CD4-positive, alpha-beta T cell (primary cell): ENCODE results near the gene MCAM. TPM values are rescaled to one million over a fixed set of nuclear protein-coding genes. Genes with fewer than 3 reads are reported as not detected.

ENCODE experiments used
- ATAC-seq: fragments of 200-7000 bp; cut with Tn5 transposase; one replicate; pipeline ENCODE4 v1.10.0; 2022; ENCODE audit warnings: mild to moderate bottlenecking; ENCODE audit not compliant: poor library complexity
- CTCF ChIA-PET: fragments of 350-600 bp; sonication (Branson Sonifier 250); formaldehyde crosslinking; loops from one replicate; lab custom pipeline; 2021; ENCODE audit warnings: antibody characterized with exemption, inconsistent platforms; lab: Charles Lee
- POLR2A ChIA-PET: fragments of 350-600 bp; sonication (Branson Sonifier 250); formaldehyde crosslinking; loops from one replicate; lab custom pipeline; 2021; ENCODE audit warnings: antibody characterized with exemption, inconsistent platforms; lab: Charles Lee
- DNase-seq, 14 experiments: peaks; one replicate each; pipeline ENCODE4 v3.0.0-alpha.2; 2013 to 2020; ENCODE audit warnings: mixed read lengths in 2 of 14
- H3K27ac ChIP-seq, 2 donors: one replicate each; pipeline versions ENCODE4 v1.5.1 to v1.7.0; 2013; ENCODE audit warnings: low read length in 2 of 2, low read depth in 1 of 2, mild to moderate bottlenecking in 1 of 2
- H3K27me3 ChIP-seq, 2 experiments: 1 replicate in 1 of 2; 2 replicates in 1 of 2; pipeline versions ENCODE4 v1.6.1 to v1.7.0; 2013; ENCODE audit warnings: low read length in 2 of 2, control low read depth in 1 of 2, mild to moderate bottlenecking in 1 of 2, moderate library complexity in 1 of 2; ENCODE audit not compliant: insufficient read depth in 2 of 2, control insufficient read depth in 1 of 2
- H3K36me3 ChIP-seq: one replicate; pipeline ENCODE4 v1.6.1; 2013; ENCODE audit warnings: low read length, control low read depth; ENCODE audit not compliant: insufficient read depth
- H3K4me1 ChIP-seq: one replicate; pipeline ENCODE4 v1.6.1; 2013; ENCODE audit warnings: low read length, control low read depth; ENCODE audit not compliant: insufficient read depth
- H3K4me3 ChIP-seq: one replicate; pipeline ENCODE4 v1.5.1; 2013; ENCODE audit warnings: mild to moderate bottlenecking, low read length, moderate library complexity
- H3K9me3 ChIP-seq, 2 experiments: 1 replicate in 1 of 2; 2 replicates in 1 of 2; pipeline versions ENCODE4 v1.6.1 to v1.7.0; 2013; ENCODE audit warnings: low read length in 2 of 2, mild to moderate bottlenecking in 2 of 2, control low read depth in 1 of 2, moderate library complexity in 1 of 2; ENCODE audit not compliant: control insufficient read depth in 1 of 2, insufficient read depth in 1 of 2
- H3K27ac Mint-ChIP-seq: one replicate; pipeline ENCODE4 v1.8.0; 2020; ENCODE audit warnings: mixed read lengths
- H3K27me3 Mint-ChIP-seq: one replicate; pipeline ENCODE4 v1.8.0; 2021; ENCODE audit warnings: mixed read lengths
- H3K36me3 Mint-ChIP-seq: one replicate; pipeline ENCODE4 v1.8.0; 2021; ENCODE audit warnings: low read depth, mixed read lengths
- H3K4me1 Mint-ChIP-seq: one replicate; pipeline ENCODE4 v1.8.0; 2021; ENCODE audit warnings: low read depth, mixed read lengths
- H3K4me3 Mint-ChIP-seq: one replicate; pipeline ENCODE4 v1.8.0; 2020; ENCODE audit warnings: mild to moderate bottlenecking, mixed read lengths
- H3K9me3 Mint-ChIP-seq: one replicate; pipeline ENCODE4 v1.8.0; 2020; ENCODE audit warnings: mixed read lengths
- CTCF ChIP-seq: fragments of 200-600 bp; IDR thresholded peaks from one replicate; pipeline ENCODE4 v1.8.0; 2022; ENCODE audit warnings: antibody characterized with exemption, mild to moderate bottlenecking
- intact Hi-C, 2 experiments: fragments of 100-400 bp; cut with DNase I in 1 of 2; cut with micrococcal nuclease in 1 of 2; formaldehyde crosslinking; loops; one replicate each; pipeline versions ENCODE4 v1.15.1 to v1.9.0; 2023 to 2025; cut with DNase I, micrococcal nuclease
- total RNA-seq, 174 experiments: library from RNA in 2 of 174; stranded (reverse) in 2 of 174; gene quantifications; one replicate each; pipeline ENCODE4 v1.2.3 and lab custom pipeline; 2021 to 2026

Gene MCAM
- total RNA-seq, 2 experiments from 2014 or later = 16.0 to 16.5 TPM

- peaks cover 34% of the 10 kb centered on the region for H3K4me1 Mint-ChIP-seq
- no peaks in the 10 kb centered on the region for H3K27me3 Mint-ChIP-seq
- Histone ChIP-seq H3K27me3 (no peaks in the 10 kb centered on the region), H3K36me3 (peaks cover 71% of the 10 kb centered on the region), H3K4me1 (peaks cover 2% of the 10 kb centered on the region), H3K4me3 (no peak overlapping the region), H3K9me3 (no peaks in the 10 kb centered on the region), H3K27ac (no peak overlapping the region)
- intact Hi-C loops = no loop called here
- no peak for ATAC-seq
- peaks cover 84% of the 10 kb centered on the region for H3K36me3 Mint-ChIP-seq
- no peak for DNase-seq
- H3K9me3 Mint-ChIP-seq = no peaks in the 10 kb centered on the region
- no peak overlapping the region for H3K4me3 Mint-ChIP-seq
- ChIA-PET POLR2A (interaction anchor here (0.9 to 1.3 kb wide), 2 partner anchors 10 to 169 kb away, joined by 3 to 6 read pairs; no protein-coding TSS in a partner anchor), CTCF (interaction anchor here (1.5 kb wide), 1 partner anchor 17 kb away, joined by 6 read pairs; no protein-coding TSS in a partner anchor)
- no peak overlapping the region for H3K27ac Mint-ChIP-seq
- no peak for TF ChIP-seq CTCF
Measured at GRCh38 chr11:119277660-119278059, 39.3 kb downstream of the MCAM start.

GRCh38 chr11:119273721-119274120 is 43.2 kb downstream of the MCAM start:
- DNase-seq = no peak
- CTCF ChIA-PET = interaction anchor here (0.5 to 1.5 kb wide), 7 partner anchors 9 to 105 kb away, joined by 3 to 8 read pairs (median 3); partner anchors contain the start of gene CBL
- Histone ChIP-seq H3K36me3 (peaks cover 64% of the 10 kb centered on the region), H3K9me3 (no peaks in the 10 kb centered on the region), H3K4me1 (peaks cover 10% of the 10 kb centered on the region), H3K27ac (no peak overlapping the region), H3K27me3 (no peaks in the 10 kb centered on the region), H3K4me3 (no peak overlapping the region)
- TF ChIP-seq CTCF = no peak
- POLR2A ChIA-PET = interaction anchor here (1.2 kb wide), 1 partner anchor 11 kb away, joined by 5 read pairs; no protein-coding TSS in a partner anchor
- intact Hi-C loops = no loop called here
- no peaks in the 10 kb centered on the region for H3K27me3 Mint-ChIP-seq
- no peaks in the 10 kb centered on the region for H3K9me3 Mint-ChIP-seq
- no peak for ATAC-seq
- peaks cover 66% of the 10 kb centered on the region for H3K36me3 Mint-ChIP-seq
- peaks cover 30% of the 10 kb centered on the region for H3K4me1 Mint-ChIP-seq
- H3K27ac Mint-ChIP-seq = peak overlapping the region; percentile 12
- no peak overlapping the region for H3K4me3 Mint-ChIP-seq

GRCh38 chr11:119267645-119268044 is 49.3 kb downstream of the MCAM start:
- ATAC-seq = no peak
- no peak for TF ChIP-seq CTCF
- POLR2A ChIA-PET = interaction anchor here (0.6 to 3.4 kb wide), 7 partner anchors 9 to 61 kb away, joined by 3 to 19 read pairs (median 5); partner anchors contain the start of gene CBL

More at GRCh38 chr11:119267645-119268044, 49.3 kb downstream of the MCAM start:
- H3K36me3 Mint-ChIP-seq = peaks cover 12% of the 10 kb centered on the region
- Histone ChIP-seq H3K27ac (peak overlapping the region; percentile 47 to 52), H3K36me3 (peaks cover 8% of the 10 kb centered on the region), H3K27me3 (no peaks in the 10 kb centered on the region), H3K9me3 (no peaks in the 10 kb centered on the region), H3K4me1 (peaks cover 42% of the 10 kb centered on the region), H3K4me3 (no peak overlapping the region)
- CTCF ChIA-PET = interaction anchor here (1.2 kb wide), 1 partner anchor 51 kb away, joined by 3 read pairs; no protein-coding TSS in a partner anchor
- peak overlapping the region; percentile 69 for H3K4me3 Mint-ChIP-seq
- intact Hi-C loops = loop anchor here in 1 of 2 experiments (2.0 kb wide), 1 partner anchor 27 kb away; no protein-coding TSS in a partner anchor
- H3K4me1 Mint-ChIP-seq = peaks cover 48% of the 10 kb centered on the region
- no peaks in the 10 kb centered on the region for H3K27me3 Mint-ChIP-seq
- H3K27ac Mint-ChIP-seq = peak overlapping the region; percentile 90
- DNase-seq = no peak
- H3K9me3 Mint-ChIP-seq = no peaks in the 10 kb centered on the region
